Progenitor cell of endocrine pancreas (in vitro differentiated cells): ENCODE data around the gene TDRD7. TPM values are rescaled to one million over a fixed set of nuclear protein-coding genes. Genes with fewer than 3 reads are reported as not detected.

ENCODE experiments used
- DNase-seq: peaks from one replicate; pipeline ENCODE4 v3.0.0; 2021; ENCODE audit warnings: low spot score; ENCODE audit not compliant: unreplicated experiment
- H3K27ac Mint-ChIP-seq: 2 replicates; pipeline ENCODE4 v1.8.0; 2021; ENCODE audit warnings: mild to moderate bottlenecking, moderate library complexity, mixed read lengths
- H3K27me3 Mint-ChIP-seq: 2 replicates; pipeline ENCODE4 v1.8.0; 2021; ENCODE audit warnings: mixed read lengths
- H3K36me3 Mint-ChIP-seq: 2 replicates; pipeline ENCODE4 v1.8.0; 2022; ENCODE audit warnings: mixed read lengths; ENCODE audit not compliant: insufficient read depth
- H3K4me1 Mint-ChIP-seq: 2 replicates; pipeline ENCODE4 v1.8.0; 2021; ENCODE audit warnings: low read depth, mixed read lengths
- H3K4me3 Mint-ChIP-seq: 2 replicates; pipeline ENCODE4 v1.8.0; 2021; ENCODE audit warnings: low read depth, mild to moderate bottlenecking, moderate library complexity, mixed read lengths
- H3K9me3 Mint-ChIP-seq: 2 replicates; pipeline ENCODE4 v1.8.0; 2021; ENCODE audit warnings: low read depth, mixed read lengths
- total RNA-seq: library from RNA; stranded (reverse); gene quantifications from 2 replicates; pipeline ENCODE4 v1.2.1, GENCODE V29; 2021
- TF ChIP-seq, protein P1 (sequence below): fragments of 200-600 bp; sonication (generic); IDR thresholded peaks from one replicate; pipeline ENCODE4 v1.5.0; 2021; ENCODE audit warnings: antibody characterized with exemption, mild to moderate bottlenecking; ENCODE audit not compliant: unreplicated experiment

TDRD7 gene
- total RNA-seq, 1 donor from 2014 or later = 14.2 TPM

DNA sequence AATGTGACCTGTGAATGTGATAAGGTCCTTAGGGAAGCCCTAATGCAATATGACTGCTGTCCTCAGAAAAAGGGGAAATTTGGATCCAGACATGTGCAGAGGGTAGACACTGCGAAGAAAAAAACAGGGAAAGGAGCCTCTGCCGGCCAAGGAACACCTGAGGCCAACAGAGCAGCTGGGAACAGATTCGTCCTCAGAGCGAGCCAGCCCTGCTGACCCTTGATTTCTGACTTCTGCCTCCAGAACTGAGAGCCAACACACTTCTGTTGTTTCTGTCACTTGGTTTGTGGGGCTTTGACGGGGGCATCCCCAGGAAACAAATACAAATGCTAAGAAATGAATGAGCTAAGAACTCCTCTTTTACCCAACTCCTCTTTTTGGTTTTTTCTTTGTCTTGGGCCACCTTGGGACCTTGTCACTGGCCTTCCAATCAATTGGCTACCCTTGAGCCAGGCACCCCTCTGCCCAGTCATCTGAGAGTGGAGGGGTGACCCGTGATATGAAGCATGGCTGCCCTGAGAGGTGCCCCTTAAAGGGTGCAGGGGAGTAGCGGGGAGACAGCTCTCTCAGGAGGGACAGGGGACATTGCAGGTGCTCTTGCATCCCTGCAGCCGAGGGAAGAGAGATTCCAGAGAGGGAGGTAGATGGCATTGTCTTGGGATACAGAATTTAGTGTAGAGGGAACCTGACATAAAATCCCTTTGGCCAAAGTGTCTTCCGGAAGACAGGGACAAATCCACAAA lies 106.4 kb downstream of the TDRD7 start:
- no peak overlapping the region for H3K4me3 Mint-ChIP-seq
- peaks cover 6% of the 10 kb centered on the region for H3K27me3 Mint-ChIP-seq
- H3K36me3 Mint-ChIP-seq = no peaks in the 10 kb centered on the region
- H3K9me3 Mint-ChIP-seq = no peaks in the 10 kb centered on the region
- no peaks in the 10 kb centered on the region for H3K4me1 Mint-ChIP-seq
- no peak overlapping the region for H3K27ac Mint-ChIP-seq
- TF ChIP-seq, protein P1, sequence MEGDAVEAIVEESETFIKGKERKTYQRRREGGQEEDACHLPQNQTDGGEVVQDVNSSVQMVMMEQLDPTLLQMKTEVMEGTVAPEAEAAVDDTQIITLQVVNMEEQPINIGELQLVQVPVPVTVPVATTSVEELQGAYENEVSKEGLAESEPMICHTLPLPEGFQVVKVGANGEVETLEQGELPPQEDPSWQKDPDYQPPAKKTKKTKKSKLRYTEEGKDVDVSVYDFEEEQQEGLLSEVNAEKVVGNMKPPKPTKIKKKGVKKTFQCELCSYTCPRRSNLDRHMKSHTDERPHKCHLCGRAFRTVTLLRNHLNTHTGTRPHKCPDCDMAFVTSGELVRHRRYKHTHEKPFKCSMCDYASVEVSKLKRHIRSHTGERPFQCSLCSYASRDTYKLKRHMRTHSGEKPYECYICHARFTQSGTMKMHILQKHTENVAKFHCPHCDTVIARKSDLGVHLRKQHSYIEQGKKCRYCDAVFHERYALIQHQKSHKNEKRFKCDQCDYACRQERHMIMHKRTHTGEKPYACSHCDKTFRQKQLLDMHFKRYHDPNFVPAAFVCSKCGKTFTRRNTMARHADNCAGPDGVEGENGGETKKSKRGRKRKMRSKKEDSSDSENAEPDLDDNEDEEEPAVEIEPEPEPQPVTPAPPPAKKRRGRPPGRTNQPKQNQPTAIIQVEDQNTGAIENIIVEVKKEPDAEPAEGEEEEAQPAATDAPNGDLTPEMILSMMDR = no peak
- no peak for DNase-seq

DNA sequence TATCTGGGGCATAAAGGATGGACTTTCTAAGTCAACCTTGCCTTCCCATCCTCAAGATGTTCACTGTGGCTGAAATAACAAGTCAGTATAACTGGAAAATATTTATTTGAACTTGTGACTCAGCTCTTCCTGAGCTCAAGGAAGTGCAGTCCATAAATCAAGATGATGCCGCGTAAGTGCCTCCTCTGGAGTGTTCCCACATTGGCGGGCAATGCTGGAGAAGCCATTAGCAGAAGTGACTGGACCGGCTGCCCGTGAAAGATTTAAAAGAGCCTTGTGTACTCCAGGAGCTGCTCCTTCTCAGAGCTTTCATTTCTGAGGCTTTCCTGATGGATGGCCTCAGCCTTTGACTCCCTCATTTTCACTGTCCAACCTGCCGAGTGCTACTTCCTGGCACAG lies 107.0 kb downstream of the TDRD7 start:
- no peaks in the 10 kb centered on the region for H3K36me3 Mint-ChIP-seq
- no peaks in the 10 kb centered on the region for H3K4me1 Mint-ChIP-seq
- no peak for DNase-seq
- H3K4me3 Mint-ChIP-seq = no peak overlapping the region
- H3K27ac Mint-ChIP-seq = no peak overlapping the region
- TF ChIP-seq, protein P1 = no peak
- H3K27me3 Mint-ChIP-seq = peaks cover 6% of the 10 kb centered on the region
- H3K9me3 Mint-ChIP-seq = no peaks in the 10 kb centered on the region

DNA sequence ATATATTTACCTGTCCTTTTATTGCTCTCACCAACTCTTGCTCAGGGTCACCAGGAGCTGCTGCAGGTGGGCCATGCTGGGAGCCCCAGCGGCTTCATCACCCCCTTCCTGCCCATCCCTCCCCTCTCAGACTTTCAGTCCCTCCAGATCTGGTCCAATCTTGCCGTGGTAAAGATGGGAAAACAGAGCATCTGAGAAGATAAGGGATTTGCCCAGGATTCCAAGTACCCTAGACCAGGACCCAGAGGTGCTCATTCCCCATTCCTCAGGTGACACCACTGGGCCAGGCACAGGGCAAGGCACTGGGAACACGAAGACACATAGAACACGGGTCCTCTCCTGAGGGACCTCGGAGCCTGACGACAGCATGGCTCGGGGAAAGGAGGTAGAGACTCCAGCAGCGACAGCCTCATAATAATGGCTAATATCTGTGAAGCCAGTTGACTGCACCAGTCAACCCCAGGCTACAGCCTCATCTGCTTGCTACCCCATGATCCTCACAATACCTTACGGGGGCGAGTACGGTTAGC lies 107.6 kb downstream of the TDRD7 start:
- peaks cover 6% of the 10 kb centered on the region for H3K27me3 Mint-ChIP-seq

DNA sequence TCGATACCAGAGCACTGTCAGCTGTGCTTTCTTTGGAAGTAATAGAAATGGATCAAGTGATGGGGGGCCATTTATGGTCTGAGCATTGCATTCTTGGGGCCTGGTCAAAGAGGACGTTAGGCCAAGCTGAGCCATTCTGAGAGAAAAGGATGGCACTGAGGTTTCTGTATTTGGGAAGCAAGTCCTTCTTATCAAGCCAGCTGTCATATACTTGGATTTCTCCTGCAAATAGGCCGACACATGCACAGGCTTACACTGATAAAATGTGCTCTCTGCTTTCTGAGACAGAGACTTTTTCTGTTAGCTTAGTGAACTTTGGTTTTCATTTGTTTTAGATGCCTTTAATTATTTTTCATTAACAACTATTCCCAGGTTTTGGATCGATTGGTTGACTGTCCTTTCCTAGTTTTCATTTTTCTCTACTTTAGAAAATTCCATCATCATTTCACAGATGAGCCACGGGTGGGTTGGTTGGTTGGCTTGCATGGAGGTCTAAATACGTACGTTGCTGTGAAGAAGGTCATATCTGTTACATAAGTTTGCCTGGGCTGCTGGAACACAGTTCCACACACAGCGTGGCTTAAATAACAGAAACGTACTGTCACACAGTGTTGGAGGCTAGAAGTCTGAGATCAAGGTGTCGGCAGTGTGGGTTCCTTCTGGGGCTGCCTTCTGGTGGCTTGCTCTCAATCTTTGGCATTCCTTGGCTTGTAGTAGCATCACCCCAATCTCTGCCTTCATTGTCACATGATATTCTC lies 109.9 kb downstream of the TDRD7 start:
- Mint-ChIP-seq H3K9me3 (no peaks in the 10 kb centered on the region), H3K4me3 (no peak overlapping the region), H3K27me3 (peaks cover 3% of the 10 kb centered on the region), H3K36me3 (no peaks in the 10 kb centered on the region), H3K27ac (no peak overlapping the region), H3K4me1 (no peaks in the 10 kb centered on the region)
- TF ChIP-seq, protein P1 = no peak
- DNase-seq = no peak

More for the DNA sequence above, 107.6 kb downstream of the TDRD7 start:
- TF ChIP-seq, protein P1 = no peak
- no peaks in the 10 kb centered on the region for H3K9me3 Mint-ChIP-seq
- no peak overlapping the region for H3K4me3 Mint-ChIP-seq
- H3K27ac Mint-ChIP-seq = no peak overlapping the region
- H3K4me1 Mint-ChIP-seq = no peaks in the 10 kb centered on the region
- DNase-seq = no peak
- H3K36me3 Mint-ChIP-seq = no peaks in the 10 kb centered on the region

DNA sequence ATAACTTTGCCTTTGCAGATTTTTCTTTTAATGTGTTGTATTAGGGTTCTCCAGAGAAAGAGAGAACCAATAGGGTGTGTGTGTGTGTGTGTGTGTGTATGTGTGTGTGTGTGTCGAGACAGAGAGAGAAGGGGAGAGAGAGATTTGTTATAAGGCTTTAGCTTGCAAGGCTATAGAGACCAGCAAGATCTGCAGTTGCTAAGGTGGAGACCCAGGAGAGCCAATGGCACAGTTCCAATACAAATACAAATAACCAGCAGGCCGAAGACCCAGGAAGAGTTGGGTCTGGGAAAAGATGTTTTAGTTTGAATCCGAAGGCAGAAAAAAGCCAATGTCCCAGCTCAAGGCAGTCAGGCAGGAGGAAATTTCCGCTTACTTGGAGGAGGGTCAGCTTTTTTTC lies 112.5 kb downstream of the TDRD7 start:
- H3K4me1 Mint-ChIP-seq = peaks cover 15% of the 10 kb centered on the region
- no peaks in the 10 kb centered on the region for H3K9me3 Mint-ChIP-seq
- peak overlapping the region; percentile 83 for H3K27ac Mint-ChIP-seq
- no peak overlapping the region for H3K4me3 Mint-ChIP-seq
- H3K36me3 Mint-ChIP-seq = no peaks in the 10 kb centered on the region
- H3K27me3 Mint-ChIP-seq = peaks cover 2% of the 10 kb centered on the region
- DNase-seq = no peak
- TF ChIP-seq, protein P1 = no peak
